HG02610 (cell line): ENCODE measurements around the gene CBL.
A peak's percentile ranks its signal among the peaks of the same experiment; 100 is the strongest.

ENCODE experiments used
- ATAC-seq: cut with Tn5 transposase; IDR thresholded peaks from one replicate; pipeline ENCODE4 v1.9.1; 2021; ENCODE audit warnings: mild to moderate bottlenecking, moderate library complexity; ENCODE audit not compliant: unreplicated experiment

Gene CBL

GRCh38 chr11:119324189-119324588 is 118.0 kb downstream of the CBL start:
- ATAC-seq, result no peak

GRCh38 chr11:119329320-119329719 is 123.2 kb downstream of the CBL start:
- ATAC-seq, result no peak

- ATAC-seq, result no peak
Observed at GRCh38 chr11:119330237-119330636, 124.1 kb downstream of the CBL start.

GRCh38 chr11:119332111-119332765 is 126.1 kb downstream of the CBL start:
- ATAC-seq, result no peak

GRCh38 chr11:119334174-119334930 is 128.2 kb downstream of the CBL start, which contains the start of gene RNF26:
RNF26 (plus strand) TSS chr11:119334527; CDS start chr11:119335123, 596 bp downstream.
- ATAC-seq, result peak; percentile 94

- ATAC-seq, result no peak
Observed at GRCh38 chr11:119335091-119335654, 129.0 kb downstream of the CBL start.

- no peak for ATAC-seq
Observed at GRCh38 chr11:119335655-119336543, 129.8 kb downstream of the CBL start.

- no peak for ATAC-seq
Observed at GRCh38 chr11:119336744-119337469, 130.8 kb downstream of the CBL start.

GRCh38 chr11:119337581-119338317 is 131.6 kb downstream of the CBL start:
- ATAC-seq, result no peak

GRCh38 chr11:119338318-119338890 is 132.3 kb downstream of the CBL start:
- ATAC-seq, result no peak

GRCh38 chr11:119338965-119339588 is 132.9 kb downstream of the CBL start:
- no peak for ATAC-seq

GRCh38 chr11:119339589-119340334 is 133.6 kb downstream of the CBL start:
- ATAC-seq, result no peak

- no peak for ATAC-seq
Observed at GRCh38 chr11:119340335-119341221, 134.4 kb downstream of the CBL start, which contains the start of gene C1QTNF5. C1QTNF5 (minus strand) TSS chr11:119340883; CDS start chr11:119340397, 486 bp downstream.

- no peak for ATAC-seq
Observed at GRCh38 chr11:119341222-119342022, 135.3 kb downstream of the CBL start.

- no peak for ATAC-seq
Observed at GRCh38 chr11:119342023-119342300, 135.8 kb downstream of the CBL start.

- no peak for ATAC-seq
Observed at GRCh38 chr11:119342362-119343130, 136.4 kb downstream of the CBL start.
